ENCODE results near the gene LSM8.

LSM8 gene

GRCh38 chr7:118195837-118196474 is 12.0 kb downstream of the LSM8 start:
- DNase-seq (ENCODE audit: low read depth) = peak; percentile 68
- H3K4me3 ChIP-seq (ENCODE audit: low read length) = no peak overlapping the region
- TF ChIP-seq, protein P1, sequence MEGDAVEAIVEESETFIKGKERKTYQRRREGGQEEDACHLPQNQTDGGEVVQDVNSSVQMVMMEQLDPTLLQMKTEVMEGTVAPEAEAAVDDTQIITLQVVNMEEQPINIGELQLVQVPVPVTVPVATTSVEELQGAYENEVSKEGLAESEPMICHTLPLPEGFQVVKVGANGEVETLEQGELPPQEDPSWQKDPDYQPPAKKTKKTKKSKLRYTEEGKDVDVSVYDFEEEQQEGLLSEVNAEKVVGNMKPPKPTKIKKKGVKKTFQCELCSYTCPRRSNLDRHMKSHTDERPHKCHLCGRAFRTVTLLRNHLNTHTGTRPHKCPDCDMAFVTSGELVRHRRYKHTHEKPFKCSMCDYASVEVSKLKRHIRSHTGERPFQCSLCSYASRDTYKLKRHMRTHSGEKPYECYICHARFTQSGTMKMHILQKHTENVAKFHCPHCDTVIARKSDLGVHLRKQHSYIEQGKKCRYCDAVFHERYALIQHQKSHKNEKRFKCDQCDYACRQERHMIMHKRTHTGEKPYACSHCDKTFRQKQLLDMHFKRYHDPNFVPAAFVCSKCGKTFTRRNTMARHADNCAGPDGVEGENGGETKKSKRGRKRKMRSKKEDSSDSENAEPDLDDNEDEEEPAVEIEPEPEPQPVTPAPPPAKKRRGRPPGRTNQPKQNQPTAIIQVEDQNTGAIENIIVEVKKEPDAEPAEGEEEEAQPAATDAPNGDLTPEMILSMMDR (conservative IDR thresholded peaks at IDR 0.05; ENCODE audit: low read length) = peak; percentile 81

DNA sequence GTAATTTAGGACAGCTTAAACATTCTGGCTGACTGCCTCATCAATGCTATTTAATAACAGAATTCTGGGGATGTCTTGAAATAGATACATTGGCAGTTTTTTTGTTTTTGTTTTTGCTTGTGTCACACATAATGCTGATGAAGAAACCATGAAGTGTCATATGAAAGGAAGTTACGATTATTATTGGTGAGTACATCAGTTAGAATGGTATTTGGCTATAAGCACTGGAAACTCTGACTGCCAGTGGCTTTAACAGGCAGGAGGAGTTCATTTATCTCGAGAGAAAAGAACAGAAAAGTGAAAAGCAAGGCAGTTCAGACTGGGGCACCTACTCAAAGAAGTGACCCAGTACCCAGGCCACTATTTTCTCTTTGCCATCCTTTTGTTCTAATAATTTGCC is 18.1 kb downstream of the LSM8 start:
- TF ChIP-seq, protein P1 (conservative IDR thresholded peaks at IDR 0.05; ENCODE audit: low read length) = no peak
- no peak overlapping the region for H3K4me3 ChIP-seq (ENCODE audit: low read length)
- DNase-seq (ENCODE audit: low read depth) = no peak

- peak overlapping the region; percentile 77 for H3K4me3 ChIP-seq (ENCODE audit: low read length)
- TF ChIP-seq, protein P1 (conservative IDR thresholded peaks at IDR 0.05; ENCODE audit: low read length) = no peak
- DNase-seq (ENCODE audit: low read depth) = peak; percentile 72
Observed at GRCh38 chr7:118214051-118214832, 30.3 kb downstream of the LSM8 start.

GRCh38 chr7:118214833-118215182 is 30.8 kb downstream of the LSM8 start:
- peak overlapping the region; percentile 77 for H3K4me3 ChIP-seq (ENCODE audit: low read length)
- TF ChIP-seq, protein P1 (conservative IDR thresholded peaks at IDR 0.05; ENCODE audit: low read length) = no peak
- no peak for DNase-seq (ENCODE audit: low read depth)

- TF ChIP-seq, protein P1 (conservative IDR thresholded peaks at IDR 0.05; ENCODE audit: low read length) = no peak
- no peak for DNase-seq (ENCODE audit: low read depth)
- H3K4me3 ChIP-seq (ENCODE audit: low read length) = no peak overlapping the region
Observed at GRCh38 chr7:118217210-118217619, 33.3 kb downstream of the LSM8 start.

- TF ChIP-seq, protein P1 (conservative IDR thresholded peaks at IDR 0.05; ENCODE audit: low read length) = no peak
- DNase-seq (ENCODE audit: low read depth) = no peak
- H3K4me3 ChIP-seq (ENCODE audit: low read length) = no peak overlapping the region
Observed at GRCh38 chr7:118218413-118219156, 34.6 kb downstream of the LSM8 start.
